Nucleus accumbens (tissue), 56 donors: Measurements from ENCODE around the gene RTL10.

Experiments
- DNase-seq, 56 donors: peaks; one replicate each; lab custom pipeline; 2025; lab: John Stamatoyannopoulos, UW

The RTL10 gene

GRCh38 chr22:19815823-19816290 is 38.8 kb downstream of the RTL10 start:
- DNase-seq, result no peak

- no peak for DNase-seq
These were observed 39.4 kb downstream of the RTL10 start for GRCh38 chr22:19815093-19815822.

GRCh38 chr22:19814428-19814827 is 40.2 kb downstream of the RTL10 start:
- DNase-seq, result no peak

GRCh38 chr22:19812910-19813309 is 41.8 kb downstream of the RTL10 start:
- DNase-seq, result no peak

- DNase-seq, result no peak
These were observed 42.6 kb downstream of the RTL10 start for GRCh38 chr22:19811811-19812771.

GRCh38 chr22:19811211-19811621 is 43.5 kb downstream of the RTL10 start:
- DNase-seq, result no peak

- DNase-seq, result no peak
These were observed 44.1 kb downstream of the RTL10 start for GRCh38 chr22:19810381-19811201.

- DNase-seq, result no peak
These were observed 44.9 kb downstream of the RTL10 start for GRCh38 chr22:19809741-19810140.

GRCh38 chr22:19808873-19809478 is 45.7 kb downstream of the RTL10 start:
- DNase-seq, result no peak

GRCh38 chr22:19807914-19808872 is 46.5 kb downstream of the RTL10 start:
- DNase-seq, result no peak

- no peak for DNase-seq
These were observed 47.3 kb downstream of the RTL10 start for GRCh38 chr22:19807161-19807913.

- DNase-seq, result peak in 1 of 56 donors; percentile 8
These were observed 48.2 kb downstream of the RTL10 start for GRCh38 chr22:19806213-19807160.

GRCh38 chr22:19805821-19806212 is 48.9 kb downstream of the RTL10 start:
- no peak for DNase-seq
